Activated CD4-positive, alpha-beta T cell treated with anti-CD3 and anti-CD28 coated beads, Interleukin-2, amount 50 U/mL, for 1 hour (primary cell): ENCODE measurements around the gene TLE3.
"Not testable (repeated sequence)": the region's sequence is repeated elsewhere in the genome, so short reads cannot be mapped to it uniquely, and the experiment has no call there.

Experiments
- DNase-seq: peaks from one replicate; pipeline ENCODE4 v3.0.0-alpha.2; 2020

Gene TLE3

DNA sequence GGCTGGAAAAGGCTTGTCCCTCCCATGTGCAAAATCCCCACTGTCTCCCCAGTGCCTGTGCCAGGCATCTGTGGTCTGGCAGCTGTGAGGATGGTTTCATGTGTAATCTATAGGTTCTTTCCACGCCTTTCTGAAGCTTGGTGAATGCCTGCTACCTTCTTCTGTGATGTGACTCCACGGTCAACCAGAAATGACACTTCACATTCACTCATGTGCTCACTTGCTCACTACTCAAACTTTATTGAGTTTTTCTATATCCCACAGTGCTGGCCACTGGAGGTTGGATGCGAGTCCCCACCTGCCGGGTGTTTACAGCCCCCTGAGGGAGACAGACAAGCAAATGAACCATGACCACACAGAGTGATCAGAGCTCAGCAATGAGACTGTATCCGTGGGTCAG, 27.9 kb upstream of the TLE3 start:
- DNase-seq, result no peak

DNA sequence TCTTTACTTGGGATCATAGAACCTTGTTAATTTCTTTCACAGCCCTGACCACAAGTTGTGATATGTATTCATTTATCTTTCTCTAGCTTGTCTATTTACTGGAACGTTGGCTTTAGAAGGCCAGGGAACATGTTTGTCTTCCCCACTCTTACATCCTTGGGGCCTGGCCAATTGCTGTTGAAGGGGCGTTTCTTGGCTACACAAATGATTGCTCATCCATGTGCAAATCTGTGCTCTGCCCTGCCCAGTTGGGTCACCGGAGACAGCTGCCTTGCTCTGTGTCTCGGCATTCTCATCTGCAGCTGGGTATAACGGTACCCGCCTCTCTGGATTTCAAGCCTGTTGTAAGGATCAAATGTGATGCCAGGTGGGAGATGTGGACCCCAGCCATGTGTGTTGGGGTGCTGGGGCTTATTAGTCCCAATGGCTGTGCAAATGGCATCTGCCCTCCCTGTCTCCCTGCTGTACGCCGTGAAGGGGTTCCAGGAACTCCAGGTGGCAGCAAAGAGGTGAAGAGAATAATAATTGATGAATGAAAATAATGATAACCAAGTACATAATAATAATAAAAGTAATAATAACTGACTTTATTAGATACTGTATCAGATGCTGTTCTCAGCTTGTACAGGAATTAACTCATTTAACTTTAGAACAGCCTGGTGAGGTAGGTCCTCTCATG, 24.0 kb upstream of the TLE3 start:
- no peak for DNase-seq

DNA sequence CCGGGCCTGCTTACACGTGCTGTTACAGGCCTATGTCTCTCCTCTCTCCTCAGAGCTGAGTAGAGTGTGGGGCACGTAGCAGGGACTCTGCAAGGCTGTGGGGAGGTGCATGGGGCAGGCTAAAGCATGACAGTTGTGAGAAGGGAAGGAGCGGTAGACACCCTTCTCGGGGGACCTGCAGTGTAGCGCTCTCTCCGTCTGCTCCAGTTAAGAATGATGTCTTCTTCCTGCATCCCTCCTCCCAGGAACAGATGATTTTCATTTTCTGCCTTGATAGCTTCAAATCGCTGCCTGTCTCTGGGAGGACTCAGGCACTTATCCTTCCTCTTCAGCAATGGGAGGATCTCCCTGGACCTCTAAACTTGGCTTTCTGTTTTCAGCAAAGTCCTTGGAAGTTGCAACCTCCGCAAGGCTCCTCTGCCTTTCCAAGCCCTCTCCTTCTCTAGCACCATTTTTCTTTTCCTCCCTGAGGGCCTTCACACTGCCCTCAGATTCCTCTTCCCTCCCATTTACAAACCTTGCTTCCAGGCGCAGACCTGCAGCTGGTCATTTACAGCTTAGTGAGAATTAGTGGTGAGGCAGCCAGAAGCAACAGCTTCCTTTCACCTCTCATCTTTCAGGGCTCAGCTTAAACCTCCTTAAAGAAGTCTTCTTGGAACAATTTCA, 23.4 kb upstream of the TLE3 start:
- DNase-seq, result no peak

DNA sequence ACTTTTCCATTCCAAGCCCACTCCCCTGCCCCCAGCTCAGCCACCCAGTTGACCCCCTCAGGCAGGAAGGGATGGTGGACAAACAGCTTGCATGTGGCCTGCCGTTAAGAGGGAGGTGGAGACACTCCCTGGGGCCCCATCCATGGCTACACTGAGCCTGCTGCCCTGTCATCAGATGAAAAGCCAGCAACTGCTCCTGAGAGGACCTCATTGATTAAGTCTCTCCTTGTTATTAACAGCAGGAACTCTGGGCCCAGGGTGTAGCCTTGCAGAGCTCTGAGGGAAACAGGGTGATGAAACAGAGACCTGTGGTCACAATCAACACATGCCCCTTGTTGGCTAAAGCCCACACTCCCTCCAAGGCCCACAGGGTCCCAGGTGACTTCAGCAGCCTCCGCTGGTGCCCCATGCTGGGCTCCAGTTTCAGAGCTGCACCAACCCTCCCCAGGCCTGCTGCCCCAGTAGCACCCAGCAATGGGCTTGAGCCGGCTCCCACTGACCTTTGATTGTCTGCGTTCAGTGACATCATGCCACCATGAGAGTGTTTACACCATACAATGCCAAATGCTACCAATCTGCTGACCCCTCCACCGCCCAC, 22.3 kb upstream of the TLE3 start:
- no peak for DNase-seq

DNA sequence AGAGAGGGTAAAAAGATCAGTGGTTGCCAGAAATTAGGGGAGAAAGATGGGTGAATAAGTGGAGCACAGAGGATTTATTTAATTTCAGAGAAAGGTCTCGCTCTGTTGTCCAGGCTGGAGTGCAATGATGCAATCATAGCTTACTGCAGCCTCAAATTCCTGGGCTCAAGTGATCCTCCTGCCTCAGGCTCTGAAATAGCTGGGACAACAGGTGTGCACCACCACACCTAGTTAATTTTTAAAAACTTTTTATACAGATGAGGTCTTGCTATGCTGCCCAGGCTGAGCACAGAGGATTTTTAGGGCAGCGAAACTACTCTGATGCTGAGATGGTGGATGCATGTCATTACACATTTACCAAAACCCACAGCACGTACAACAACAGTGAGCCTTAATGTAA, 20.9 kb upstream of the TLE3 start:
- no peak for DNase-seq

DNA sequence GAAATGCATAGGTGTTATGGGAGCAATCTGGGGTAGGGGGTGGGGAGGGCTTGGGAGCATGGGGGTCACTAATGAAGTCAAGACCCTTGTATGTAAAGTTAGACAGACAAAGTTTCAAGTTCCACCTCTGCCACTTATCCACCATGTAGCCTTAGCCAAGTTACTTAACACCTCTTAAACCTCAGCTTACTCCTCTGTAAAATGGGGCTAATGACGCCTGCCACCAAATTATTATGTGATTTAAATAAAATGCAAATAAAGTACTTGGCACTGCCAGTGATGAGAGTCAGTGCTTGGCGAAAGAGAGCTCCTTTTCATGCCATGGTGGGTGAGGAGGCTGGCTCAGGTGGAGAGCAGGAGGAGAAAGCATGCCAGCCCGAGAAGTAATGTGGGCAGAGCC, 18.6 kb upstream of the TLE3 start:
- no peak for DNase-seq

DNA sequence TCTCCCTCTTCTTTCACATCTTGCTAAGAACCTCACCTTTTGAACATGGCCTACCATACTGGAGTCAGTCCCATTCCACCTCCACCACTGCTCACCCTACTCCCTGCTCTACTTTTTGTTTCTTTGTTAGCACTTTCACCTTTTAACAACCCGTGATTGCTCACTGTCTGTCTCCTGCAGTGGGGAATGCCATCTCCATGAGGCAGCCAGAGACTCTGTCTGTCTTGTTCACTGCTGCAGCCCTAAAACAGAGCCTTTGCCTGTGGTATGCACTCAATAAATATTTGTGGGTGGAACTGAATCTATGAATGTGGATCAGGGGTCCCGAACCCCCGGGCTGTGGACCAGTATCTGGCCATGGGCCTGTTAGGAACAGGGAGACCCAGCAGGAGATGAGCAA, 16.5 kb upstream of the TLE3 start:
- no peak for DNase-seq

DNA sequence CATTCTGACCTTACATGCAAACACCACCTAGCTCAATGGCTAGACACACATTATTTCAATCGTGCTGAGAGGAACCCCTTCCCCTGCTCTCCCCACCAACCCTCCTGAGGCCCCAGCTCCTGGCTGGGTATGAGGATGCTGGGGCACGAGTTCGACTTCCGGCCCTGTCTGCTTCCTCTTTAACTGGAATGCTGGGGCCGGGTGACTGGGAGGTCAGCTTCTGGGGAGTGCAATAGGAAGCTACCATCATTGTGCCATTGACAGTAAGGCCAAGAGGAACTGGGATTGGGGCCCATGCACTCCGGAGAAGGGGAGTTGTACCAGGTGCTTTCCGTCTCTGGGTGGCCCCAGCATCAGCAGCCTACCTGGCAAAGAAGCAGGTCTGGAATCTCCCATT, 15.6 kb upstream of the TLE3 start:
- no peak for DNase-seq

DNA sequence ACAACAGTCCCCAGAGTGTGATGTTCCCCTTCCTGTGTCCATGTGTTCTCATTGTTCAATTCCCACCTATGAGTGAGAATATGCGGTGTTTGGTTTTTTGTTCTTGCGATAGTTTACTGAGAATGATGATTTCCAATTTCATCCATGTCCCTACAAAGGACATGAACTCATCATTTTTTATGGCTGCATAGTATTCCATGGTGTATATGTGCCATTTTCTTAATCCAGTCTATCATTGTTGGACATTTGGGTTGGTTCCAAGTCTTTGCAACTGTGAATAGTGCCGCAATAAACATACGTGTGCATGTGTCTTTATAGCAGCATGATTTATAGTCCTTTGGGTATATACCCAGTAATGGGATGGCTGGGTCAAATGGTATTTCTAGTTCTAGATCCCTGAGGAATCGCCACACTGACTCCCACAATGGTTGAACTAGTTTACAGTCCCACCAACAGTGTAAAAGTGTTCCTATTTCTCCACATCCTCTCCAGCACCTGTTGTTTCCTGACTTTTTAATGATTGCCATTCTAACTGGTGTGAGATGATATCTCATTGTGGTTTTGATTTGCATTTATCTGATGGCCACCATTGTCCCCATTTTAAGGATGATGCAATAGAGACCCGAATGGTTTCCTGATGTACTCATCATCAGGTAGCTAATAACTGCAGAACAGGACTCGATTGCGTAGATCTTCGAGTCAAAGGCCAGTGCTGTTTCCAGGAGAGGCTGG, 15.0 kb upstream of the TLE3 start:
- not testable (repeated sequence) for DNase-seq

DNA sequence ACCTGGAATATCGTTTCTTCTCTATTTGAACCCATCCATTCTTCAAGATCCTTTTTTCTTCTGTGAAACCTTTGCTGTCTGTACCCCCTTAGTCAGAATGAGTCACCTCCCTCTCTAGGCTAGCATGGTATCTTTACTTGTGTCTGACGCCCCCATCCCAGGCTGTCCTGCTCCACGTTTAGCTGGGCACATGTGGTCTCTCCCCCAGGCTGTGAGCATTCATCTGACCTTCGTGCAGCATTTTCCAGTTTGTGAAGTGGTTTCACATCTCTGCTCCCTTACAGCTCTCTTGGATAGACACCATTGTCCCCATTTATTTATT, 14.3 kb upstream of the TLE3 start:
- DNase-seq, result no peak

DNA sequence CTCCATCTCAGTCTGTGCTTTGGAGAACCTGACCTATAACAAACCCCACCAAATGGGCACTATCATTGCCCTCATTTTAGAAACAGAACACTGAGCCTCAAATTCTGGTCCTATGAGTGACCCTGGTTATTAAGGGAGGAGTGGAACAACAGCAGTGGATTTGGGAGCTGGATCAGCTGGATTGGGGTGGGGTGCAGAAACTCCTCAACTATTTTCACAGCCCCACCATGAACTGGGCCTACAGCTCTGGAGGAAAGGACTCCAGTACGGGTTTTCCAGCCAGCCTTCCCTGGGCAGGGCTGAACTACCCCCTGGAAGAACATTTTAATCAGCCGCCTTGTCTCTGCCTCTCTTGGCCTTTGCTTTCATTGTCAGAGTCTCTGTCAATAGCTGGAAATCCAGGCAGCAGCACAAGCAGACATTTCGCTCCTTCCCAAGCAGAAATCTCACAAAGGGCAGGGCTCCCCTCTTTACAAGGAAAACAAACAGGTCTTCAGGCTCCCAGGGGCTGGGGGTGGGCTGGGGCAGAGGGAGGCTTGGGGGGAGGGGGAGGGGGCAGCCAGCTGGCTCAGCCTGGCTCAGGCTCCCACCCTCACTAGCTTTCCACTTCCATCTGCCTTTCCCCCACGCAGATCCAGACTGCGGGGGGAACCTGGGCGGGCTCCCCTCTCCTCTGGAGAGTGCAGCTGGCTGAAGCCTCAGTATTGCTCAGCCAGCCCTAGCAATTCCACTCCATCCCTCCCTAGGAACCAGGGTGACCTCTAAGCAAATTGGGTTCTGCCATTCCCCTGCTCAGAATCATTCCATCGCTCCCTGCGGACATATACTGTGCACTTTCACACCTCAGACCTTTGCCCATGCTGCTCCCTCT, 13.7 kb upstream of the TLE3 start:
- DNase-seq, result no peak

DNA sequence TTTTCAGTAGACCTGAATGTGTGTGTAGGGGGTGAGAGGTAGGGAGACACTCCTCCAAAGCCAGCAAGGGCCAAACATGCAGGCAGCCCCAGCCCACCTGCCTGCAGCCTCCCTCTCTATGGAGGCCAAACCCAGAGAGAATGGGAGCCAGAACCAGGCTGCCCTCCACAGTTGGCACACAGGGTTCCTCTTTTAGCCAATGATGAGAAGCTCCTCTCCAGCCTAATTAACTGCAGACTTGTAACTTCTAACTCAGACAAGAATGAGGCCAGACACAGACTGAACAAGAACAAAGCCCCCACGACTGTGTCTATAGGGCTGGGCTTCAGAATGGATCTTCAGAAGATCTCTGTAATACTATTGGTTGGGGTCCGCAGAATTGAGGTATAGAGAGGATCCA, 12.3 kb upstream of the TLE3 start:
- DNase-seq, result no peak

DNA sequence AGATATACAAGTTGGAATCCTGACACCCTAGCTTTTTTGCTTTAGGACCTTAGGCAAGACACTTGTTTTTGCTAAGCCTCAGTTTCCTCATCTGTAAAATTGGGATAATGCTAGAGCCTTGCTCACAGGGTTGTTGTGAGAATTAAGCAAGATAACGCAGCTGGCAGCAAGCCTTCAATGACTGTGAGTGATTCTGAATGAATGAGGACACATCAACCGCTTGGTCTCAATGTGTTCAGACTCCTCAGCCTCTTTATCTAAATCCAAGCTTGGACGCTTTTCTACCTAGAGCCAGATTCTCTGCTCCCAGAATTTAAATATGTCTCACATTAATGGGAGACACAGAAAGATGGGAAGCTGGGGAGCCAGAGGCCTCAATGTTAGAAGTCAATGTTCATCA, 11.8 kb upstream of the TLE3 start:
- no peak for DNase-seq

DNA sequence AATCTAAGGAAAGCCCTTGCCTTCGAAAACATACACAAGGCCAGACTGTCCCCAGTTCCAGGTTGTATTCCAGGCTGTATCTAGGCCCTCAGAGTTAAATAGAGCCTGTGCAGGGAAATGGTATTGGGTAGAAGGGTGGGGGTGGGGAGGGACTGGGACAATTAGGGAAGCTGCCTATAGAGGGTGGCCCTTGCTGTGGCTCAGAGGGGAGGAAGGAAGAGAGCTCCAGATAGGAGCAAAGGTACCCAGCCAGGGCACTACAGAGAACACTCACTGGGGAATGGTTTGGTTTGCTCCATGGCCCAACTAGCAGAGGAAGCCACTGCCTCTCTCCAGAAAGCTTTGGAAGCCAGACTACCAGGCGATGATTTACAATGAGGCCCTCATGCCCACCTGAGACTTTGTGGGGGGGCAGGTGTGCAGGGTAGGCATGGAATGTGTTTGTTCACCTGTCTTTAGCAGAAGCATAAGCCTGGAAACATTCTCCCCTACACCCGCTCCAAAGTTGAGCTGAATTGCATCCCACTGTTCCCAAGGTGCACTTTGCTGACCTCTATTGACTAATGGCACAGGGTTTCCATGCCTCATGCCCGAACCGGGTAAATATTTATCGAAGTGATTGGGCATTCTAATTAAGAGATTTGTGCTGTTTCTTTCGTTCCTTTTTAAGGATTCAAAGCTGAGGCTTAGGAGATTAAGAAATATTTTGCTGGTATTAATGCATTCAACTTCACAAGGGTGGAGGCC, 6.3 kb upstream of the TLE3 start:
- DNase-seq, result no peak

DNA sequence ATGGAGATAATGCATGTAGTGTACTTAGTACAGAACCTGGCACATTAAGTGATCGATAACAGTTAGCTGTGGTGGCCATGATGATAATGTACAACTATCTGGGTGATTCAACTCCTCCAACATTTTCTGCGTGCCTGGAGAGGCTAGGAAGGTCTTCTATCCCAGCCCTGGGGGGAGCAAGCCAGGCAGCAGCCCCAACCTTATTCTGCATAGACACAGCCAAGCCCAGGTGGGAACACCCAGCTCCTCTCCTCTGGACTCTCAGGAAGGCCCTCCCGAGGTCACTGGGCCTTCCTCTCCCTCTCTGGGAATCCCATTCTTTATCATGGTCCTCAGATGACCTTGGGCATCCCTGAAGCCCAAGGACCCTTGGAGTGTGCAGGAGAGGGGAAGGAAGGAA, 5.1 kb upstream of the TLE3 start:
- no peak for DNase-seq

DNA sequence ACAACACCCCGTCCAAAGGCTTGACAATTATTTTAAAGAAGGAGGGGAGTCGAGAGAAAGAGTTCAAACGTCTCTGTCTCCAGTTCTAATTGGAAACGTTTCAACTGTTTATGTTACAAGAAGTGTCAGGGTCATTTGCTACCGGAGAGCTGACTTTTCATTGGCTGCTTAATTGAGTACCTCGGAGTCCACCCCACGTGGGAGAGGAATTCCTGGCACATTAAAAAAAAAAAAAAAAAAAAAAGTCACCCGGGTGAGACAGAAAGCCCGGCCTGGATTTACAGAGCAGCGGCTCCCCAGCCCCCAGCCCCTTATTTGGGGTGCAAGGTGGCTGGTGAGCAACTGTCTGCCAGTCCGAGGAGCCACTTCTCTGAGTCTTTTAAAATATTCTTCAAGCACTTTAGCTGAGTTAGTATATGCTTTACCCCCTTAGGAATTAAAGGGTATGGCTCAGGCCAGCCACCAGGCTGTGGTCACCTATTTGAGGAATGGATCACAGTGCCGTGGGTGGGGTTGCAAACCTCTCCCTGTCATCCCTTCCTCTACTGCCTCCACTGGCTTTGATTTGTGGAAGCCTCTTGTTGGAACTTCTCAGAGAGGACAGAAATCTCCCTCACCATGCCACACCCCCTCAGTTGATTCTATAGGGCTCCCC, 3.9 kb upstream of the TLE3 start:
- no peak for DNase-seq

DNA sequence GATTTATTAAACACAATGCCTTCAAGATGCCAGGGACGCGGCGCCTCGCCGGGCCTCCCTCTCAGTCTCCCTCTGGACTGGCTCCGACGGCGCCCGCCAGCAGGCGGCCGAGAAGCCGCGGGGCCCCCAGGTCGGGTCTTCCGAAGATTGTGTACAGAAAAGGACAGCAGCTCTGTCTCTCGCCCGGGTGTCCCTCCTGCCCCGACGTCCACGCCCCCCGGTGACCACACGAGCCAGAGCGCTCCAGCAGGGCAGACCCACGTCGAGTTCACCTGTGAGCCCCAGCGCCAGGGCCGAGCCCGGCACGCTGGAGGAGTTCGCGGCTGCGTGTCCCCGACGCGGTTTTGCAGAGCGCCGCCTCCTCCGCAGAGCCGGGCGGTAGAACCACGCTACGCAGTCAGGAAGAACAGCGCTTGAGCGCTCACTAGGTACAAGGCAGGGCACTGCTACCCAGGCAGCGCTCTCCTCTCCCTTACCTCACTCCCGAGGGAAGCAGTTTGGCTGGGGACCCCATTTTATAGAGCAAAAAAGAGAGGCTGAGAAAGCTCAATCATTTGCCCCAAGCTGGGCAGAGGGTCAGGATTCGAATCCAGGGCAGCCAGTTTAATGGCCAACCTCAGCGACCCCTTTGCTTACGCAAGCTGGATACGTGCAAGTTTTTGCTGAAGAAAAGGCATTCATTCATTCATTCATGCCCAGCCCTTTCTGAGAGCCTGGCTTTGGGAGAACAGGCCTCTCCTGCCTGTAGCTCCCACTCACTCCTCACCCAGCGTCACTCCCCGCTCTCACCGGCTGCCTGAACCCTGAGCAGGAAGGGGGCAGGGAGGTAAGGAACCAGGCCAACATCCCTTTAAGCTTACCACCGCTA, 3.0 kb upstream of the TLE3 start:
- DNase-seq, result peak; percentile 64

DNA sequence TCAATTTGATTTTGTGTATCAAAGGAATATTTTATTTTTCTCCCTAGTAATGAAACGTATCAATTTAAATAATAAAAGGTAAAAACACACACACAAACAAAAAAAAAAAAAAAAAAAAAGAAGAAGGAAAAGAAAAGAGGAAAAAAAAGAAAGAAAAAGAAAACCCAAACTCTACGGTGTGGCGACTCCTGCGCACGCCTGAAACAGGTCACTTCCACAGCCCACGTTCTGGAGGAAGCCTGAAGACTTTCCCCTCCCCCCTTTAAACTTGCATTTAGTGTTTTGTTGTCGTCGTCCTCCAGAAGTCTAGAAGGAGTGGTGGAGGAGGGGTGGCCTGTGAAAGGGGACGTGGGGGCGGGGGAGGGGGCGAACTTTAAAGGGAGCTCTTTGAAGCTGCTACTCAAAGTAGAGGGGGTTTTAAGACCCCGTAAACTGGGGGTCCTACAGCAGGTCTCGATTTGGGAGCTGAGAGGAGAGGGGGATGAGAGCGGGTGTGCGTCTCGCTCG, 2.3 kb upstream of the TLE3 start:
- DNase-seq, result no peak

DNA sequence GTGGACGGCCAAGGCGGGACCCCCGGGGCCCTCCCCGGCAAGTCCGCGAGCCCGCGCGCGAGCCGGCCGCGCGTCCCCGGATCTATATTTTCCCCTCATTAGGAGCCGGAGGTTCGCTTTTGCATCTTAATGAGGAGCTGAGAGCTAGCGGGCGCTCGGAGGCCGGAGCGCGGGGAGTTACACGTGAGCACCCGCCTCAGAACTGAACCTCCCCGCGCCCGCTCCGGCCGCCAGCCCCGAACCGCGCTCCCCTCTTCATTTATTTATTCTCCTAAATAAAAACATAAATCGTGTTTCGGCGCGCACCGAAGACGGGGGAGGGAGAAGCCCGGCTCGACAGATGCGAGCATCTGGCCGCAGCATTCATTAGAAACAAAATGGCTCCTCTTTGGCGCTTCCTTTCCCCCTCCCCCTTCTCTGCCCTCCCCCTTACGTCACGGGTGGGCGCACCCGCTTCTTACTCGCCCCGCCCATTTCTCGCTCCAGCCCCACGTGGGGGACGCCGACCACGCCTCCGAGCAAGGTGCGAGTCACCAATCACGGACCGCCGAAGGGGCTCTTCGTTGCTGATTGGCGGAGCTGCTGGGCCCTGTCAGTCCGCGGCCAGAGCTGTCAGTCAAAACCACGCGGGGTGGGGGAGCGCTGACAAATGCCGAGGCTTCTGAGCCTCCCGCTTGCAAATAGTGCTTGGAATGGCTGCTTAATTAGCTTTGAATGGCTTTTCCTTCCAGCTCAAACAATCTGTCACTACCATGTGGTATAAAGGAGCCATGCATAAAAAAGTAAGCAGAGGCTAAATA, 1.6 kb upstream of the TLE3 start:
- peak; percentile 100 for DNase-seq
